Ovary (tissue), 9 donors: ENCODE data around the gene OBSCN. TPM values are rescaled to one million over a fixed set of nuclear protein-coding genes. Genes with fewer than 3 reads are reported as not detected.
A peak's percentile ranks its signal among the peaks of the same experiment; 100 is the strongest.

Experiments
- DNase-seq, 5 donors: peaks; one replicate each; pipeline ENCODE4 v3.0.0-alpha.2; 2019 to 2020
- H3K27ac ChIP-seq, 2 donors: fragments of 200-600 bp; one replicate each; pipeline versions ENCODE4 v1.5.1 to v1.8.0; 2019 to 2022
- H3K27me3 ChIP-seq: fragments of 200-600 bp; one replicate; pipeline ENCODE4 v1.8.0; 2022
- H3K36me3 ChIP-seq: fragments of 200-600 bp; sonication (generic); one replicate; pipeline ENCODE4 v1.5.1; 2019
- H3K4me1 ChIP-seq: one replicate; pipeline ENCODE4 v1.8.1; 2013; ENCODE audit warnings: mild to moderate bottlenecking, moderate library complexity; ENCODE audit not compliant: insufficient read depth
- H3K4me3 ChIP-seq: fragments of 200-600 bp; sonication (generic); one replicate; pipeline ENCODE4 v1.5.1; 2017
- H3K9me3 ChIP-seq, 2 donors: fragments of 200-600 bp in 1 of 2; sonication (generic) in 1 of 2; one replicate each; pipeline versions ENCODE4 v1.5.1 to v1.8.1; 2013 to 2019; ENCODE audit warnings: mild to moderate bottlenecking in 1 of 2, moderate library complexity in 1 of 2
- EP300 ChIP-seq: sonication (generic); formaldehyde crosslinking; IDR thresholded peaks from one replicate; pipeline ENCODE4 v1.6.1; 2017; ENCODE audit warnings: antibody characterized with exemption
- POLR2A ChIP-seq: fragments of 450-650 bp; IDR thresholded peaks from one replicate; pipeline ENCODE4 v1.6.1; 2017; ENCODE audit warnings: antibody characterized with exemption, mild to moderate bottlenecking, moderate library complexity
- WGBS, 3 donors: extraction: QIAGEN DNeasy Blood & Tissue Kit in 1 of 3; methylation state at CpG; one replicate each; pipeline versions ENCODE4 v1.1.5 to v1.1.7; 2013 to 2017; 5-methylcytosine and 5-hydroxymethylcytosine counted together
- intact Hi-C, 4 donors: fragments of 100-400 bp; cut with DNase I; formaldehyde crosslinking; loops; one replicate each; pipeline versions ENCODE4 v1.11.0 to v1.15.1; 2022 to 2023
- polyA plus RNA-seq, 2 donors: library from polyadenylated mRNA; stranded (reverse); fragments of 200-250 nt in 1 of 2; fragments of 350-450 nt in 1 of 2; fragmentation: Illumina TruSeq in 1 of 2; extraction: RNeasy Lipid Tissue Mini Kit (QIAGEN cat#74804) in 1 of 2; gene quantifications; one replicate each; pipeline ENCODE4 v1.2.3, GENCODE V29; 2013 to 2014
- total RNA-seq, 7 donors: library from RNA; depleted of rRNA in 2 of 7; stranded (reverse); fragments of >200 nt in 2 of 7; fragmentation: NEBNext Ultra II Directional in 3 of 7; extraction: Animal tissue kit (Norgen Biotek cat#: 25700) in 3 of 7; gene quantifications; one replicate each; pipeline versions ENCODE4 v1.1.0 to v1.2.4, GENCODE V29; 2016 to 2023
- TF ChIP-seq, protein P1 (sequence below), 3 donors: fragments of 450-650 bp in 2 of 3; fragments of 200-600 bp in 1 of 3; IDR thresholded peaks; one replicate each; pipeline versions ENCODE4 v1.5.1 to v1.8.0; 2016 to 2022; ENCODE audit warnings: antibody characterized with exemption in 3 of 3, mild to moderate bottlenecking in 1 of 3
- donor health status: DM: no; HTN: no; CAD: no; lungs with moderate emphysema.
- donor health status: DM: no; HTN: no; CAD: no.
- donor health status: Bipolar disorder and iron deficiency.
- donor health status: DM: yes; HTN: yes; CAD: no.
- donor health status: DM: no; HTN: no; CAD: no.
- donor health status: DM: yes; HTN: yes; CAD: no.

OBSCN gene
- total and polyA plus RNA-seq, 9 donors = 3.5 to 37.1 (median 29.0) TPM

DNA sequence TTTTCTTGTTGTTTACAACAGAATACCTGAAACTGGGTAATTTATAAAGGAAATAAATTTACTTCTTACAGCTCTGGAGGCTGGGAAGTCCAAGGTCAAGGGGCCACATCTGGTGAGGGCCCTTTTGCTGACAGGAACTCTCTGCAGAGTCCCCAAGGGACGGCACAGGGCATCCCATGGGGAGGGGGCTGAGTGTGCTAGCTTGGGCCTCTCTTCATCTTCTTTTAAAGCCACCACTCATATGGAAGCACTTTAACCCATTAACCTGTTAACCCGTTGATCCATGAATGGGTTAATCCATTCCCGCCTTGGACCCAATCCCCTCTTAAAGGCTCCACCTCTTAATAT lies 76.3 kb downstream of the OBSCN start:
- Histone ChIP-seq H3K9me3 (no peaks in the 10 kb centered on the region), H3K27ac (no peak overlapping the region), H3K36me3 (no peaks in the 10 kb centered on the region), H3K4me1 (no peaks in the 10 kb centered on the region), H3K27me3 (no peaks in the 10 kb centered on the region), H3K4me3 (no peak overlapping the region)
- WGBS, 3 donors = 64 to 69% (median 65%) methylated on average over 3 of the region's 3 CpGs
- no peak for DNase-seq
- TF ChIP-seq, protein P1, sequence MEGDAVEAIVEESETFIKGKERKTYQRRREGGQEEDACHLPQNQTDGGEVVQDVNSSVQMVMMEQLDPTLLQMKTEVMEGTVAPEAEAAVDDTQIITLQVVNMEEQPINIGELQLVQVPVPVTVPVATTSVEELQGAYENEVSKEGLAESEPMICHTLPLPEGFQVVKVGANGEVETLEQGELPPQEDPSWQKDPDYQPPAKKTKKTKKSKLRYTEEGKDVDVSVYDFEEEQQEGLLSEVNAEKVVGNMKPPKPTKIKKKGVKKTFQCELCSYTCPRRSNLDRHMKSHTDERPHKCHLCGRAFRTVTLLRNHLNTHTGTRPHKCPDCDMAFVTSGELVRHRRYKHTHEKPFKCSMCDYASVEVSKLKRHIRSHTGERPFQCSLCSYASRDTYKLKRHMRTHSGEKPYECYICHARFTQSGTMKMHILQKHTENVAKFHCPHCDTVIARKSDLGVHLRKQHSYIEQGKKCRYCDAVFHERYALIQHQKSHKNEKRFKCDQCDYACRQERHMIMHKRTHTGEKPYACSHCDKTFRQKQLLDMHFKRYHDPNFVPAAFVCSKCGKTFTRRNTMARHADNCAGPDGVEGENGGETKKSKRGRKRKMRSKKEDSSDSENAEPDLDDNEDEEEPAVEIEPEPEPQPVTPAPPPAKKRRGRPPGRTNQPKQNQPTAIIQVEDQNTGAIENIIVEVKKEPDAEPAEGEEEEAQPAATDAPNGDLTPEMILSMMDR (IDR thresholded peaks at IDR 0.05) = no peak
- TF ChIP-seq POLR2A = no peak
- no peak for TF ChIP-seq EP300
- intact Hi-C loops = no loop called here

DNA sequence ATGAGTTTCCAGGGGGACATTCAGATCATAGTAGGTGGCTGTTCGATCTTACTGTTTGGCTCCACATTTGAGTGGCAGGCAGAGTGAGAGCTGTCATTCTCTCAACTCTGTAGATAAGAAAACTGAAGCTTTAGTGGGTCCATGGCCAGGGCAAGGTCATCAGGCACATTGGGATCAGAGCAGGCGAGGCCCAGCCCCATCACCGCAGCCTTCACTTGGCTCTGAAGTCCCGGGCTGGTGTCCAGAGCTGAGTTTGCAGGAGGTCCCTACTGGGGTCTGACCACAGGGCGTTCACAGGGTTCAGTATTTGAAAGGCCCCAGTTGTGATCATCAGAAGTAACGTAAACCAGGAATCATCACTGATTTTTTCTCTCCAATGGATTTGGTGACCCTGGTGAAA lies 76.7 kb downstream of the OBSCN start:
- DNase-seq = no peak
- TF ChIP-seq, protein P1 (IDR thresholded peaks at IDR 0.05) = no peak
- TF ChIP-seq EP300 (no peak), POLR2A (no peak)
- H3K27me3 ChIP-seq = no peaks in the 10 kb centered on the region
- H3K4me1 ChIP-seq = no peaks in the 10 kb centered on the region
- no peaks in the 10 kb centered on the region for H3K9me3 ChIP-seq
- WGBS, 3 donors = 66 to 71% (median 70%) methylated on average over 6 of the region's 6 CpGs
- H3K4me3 ChIP-seq = no peak overlapping the region
- no peaks in the 10 kb centered on the region for H3K36me3 ChIP-seq
- no peak overlapping the region for H3K27ac ChIP-seq
- intact Hi-C loops = no loop called here

DNA sequence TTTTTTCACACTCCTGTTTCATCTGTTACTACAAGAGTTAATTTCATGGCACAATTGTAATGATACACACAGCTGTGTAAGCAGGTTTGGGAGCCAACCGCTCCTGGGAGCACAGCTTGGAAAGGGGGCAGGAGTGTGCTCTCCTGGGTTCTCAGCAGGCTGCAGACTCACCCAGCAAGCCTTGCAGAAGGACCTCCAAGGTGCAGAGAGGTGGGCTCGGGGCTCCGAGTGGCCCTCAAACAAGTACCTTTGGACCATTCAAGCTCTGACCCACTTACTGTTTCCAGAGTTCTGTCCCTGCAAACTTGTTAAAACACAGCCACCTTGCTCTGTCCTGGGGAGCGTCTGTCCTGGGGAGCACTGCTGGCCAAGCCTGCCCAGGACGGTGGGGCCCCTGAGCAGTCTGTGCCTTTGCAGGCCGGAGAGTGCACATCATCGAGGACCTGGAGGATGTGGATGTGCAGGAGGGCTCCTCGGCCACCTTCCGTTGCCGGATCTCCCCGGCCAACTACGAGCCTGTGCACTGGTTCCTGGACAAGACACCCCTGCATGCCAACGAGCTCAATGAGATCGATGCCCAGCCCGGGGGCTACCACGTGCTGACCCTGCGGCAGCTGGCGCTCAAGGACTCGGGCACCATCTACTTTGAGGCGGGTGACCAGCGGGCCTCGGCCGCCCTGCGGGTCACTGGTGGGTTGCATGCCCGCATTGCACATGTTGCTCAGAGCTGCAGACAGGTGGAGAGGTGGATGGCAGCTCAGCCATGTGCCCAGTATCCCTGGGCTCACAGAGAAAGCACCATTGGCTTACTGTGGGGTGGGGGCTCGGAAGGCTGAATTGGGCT lies 78.0 kb downstream of the OBSCN start:
- no peaks in the 10 kb centered on the region for H3K4me1 ChIP-seq
- TF ChIP-seq POLR2A (no peak), EP300 (no peak)
- TF ChIP-seq, protein P1 (IDR thresholded peaks at IDR 0.05) = no peak
- 87 to 93% (median 92%) methylated on average over 21 to 26 of the region's 26 CpGs for WGBS, 3 donors
- H3K27me3 ChIP-seq = no peaks in the 10 kb centered on the region
- intact Hi-C loops = no loop called here
- no peaks in the 10 kb centered on the region for H3K36me3 ChIP-seq
- no peak overlapping the region for H3K4me3 ChIP-seq
- DNase-seq = peak in 3 of 5 donors; percentile 11 to 29 (median 17)
- no peaks in the 10 kb centered on the region for H3K9me3 ChIP-seq
- H3K27ac ChIP-seq = no peak overlapping the region

DNA sequence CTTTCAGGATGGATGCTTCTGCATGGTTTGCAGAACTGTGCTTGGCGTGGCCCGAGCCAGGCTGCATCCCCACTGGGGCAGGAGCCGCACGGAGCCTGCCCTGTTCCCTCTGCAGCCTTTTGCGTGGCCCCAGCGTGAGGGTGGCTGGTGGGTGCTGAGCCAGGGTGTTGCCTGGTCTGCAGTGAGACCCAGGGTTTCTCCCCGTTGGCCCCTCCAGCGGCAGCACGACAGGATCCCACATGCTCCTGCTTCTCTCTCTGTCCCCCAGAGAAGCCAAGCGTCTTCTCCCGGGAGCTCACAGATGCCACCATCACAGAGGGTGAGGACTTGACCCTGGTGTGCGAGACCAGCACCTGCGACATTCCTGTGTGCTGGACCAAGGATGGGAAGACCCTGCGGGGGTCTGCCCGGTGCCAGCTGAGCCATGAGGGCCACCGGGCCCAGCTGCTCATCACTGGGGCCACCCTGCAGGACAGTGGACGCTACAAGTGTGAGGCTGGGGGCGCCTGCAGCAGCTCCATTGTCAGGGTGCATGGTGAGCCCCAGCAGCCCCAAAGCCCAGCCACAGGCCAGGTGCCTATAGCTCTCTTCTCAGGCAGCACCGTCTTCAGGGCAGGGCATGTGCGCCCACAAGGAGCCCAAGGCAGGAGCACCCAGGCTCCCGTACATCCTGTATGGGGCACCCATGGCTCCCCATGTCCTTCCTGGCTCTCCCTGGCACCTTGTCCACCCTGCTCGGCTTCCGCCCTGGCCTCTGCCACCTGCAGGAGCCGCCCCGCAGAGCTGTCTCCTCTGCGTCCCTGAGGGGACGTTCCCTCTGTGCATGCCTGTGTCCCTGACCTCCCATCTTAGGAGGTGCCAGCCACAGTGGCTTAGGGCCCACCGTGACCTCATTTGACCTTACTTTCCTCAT lies 78.9 kb downstream of the OBSCN start:
- H3K4me1 ChIP-seq = no peaks in the 10 kb centered on the region
- no peaks in the 10 kb centered on the region for H3K9me3 ChIP-seq
- no peaks in the 10 kb centered on the region for H3K36me3 ChIP-seq
- intact Hi-C loops = no loop called here
- TF ChIP-seq POLR2A (no peak), EP300 (no peak)
- TF ChIP-seq, protein P1 (IDR thresholded peaks at IDR 0.05) = no peak
- no peak overlapping the region for H3K27ac ChIP-seq
- DNase-seq = peak in 4 of 5 donors; percentile 6 to 23 (median 12)
- no peak overlapping the region for H3K4me3 ChIP-seq
- 90 to 94% (median 94%) methylated on average over 22 to 28 of the region's 28 CpGs for WGBS, 3 donors
- H3K27me3 ChIP-seq = no peaks in the 10 kb centered on the region
